Trophoblast cell (in vitro differentiated cells and primary cell): ENCODE data around the gene KBTBD7.

Experiments used
- DNase-seq, 2 donors: peaks; one replicate each; pipeline ENCODE4 v3.0.0-alpha.2; 2016
- H2AFZ ChIP-seq: 2 replicates; pipeline ENCODE4 v1.6.1; 2013; ENCODE audit warnings: low read length, moderate library complexity, mild to moderate bottlenecking; ENCODE audit not compliant: insufficient read depth, poor library complexity
- H2AK5ac ChIP-seq: 2 replicates; pipeline ENCODE4 v1.6.1; 2013; ENCODE audit warnings: mild to moderate bottlenecking, low read length
- H2BK120ac ChIP-seq: 2 replicates; pipeline ENCODE4 v1.6.1; 2013; ENCODE audit warnings: low read length, mild to moderate bottlenecking, moderate library complexity; ENCODE audit not compliant: insufficient read depth, poor library complexity
- H2BK12ac ChIP-seq: 2 replicates; pipeline ENCODE4 v1.6.1; 2013; ENCODE audit warnings: mild to moderate bottlenecking, low read length, moderate library complexity
- H2BK5ac ChIP-seq: 2 replicates; pipeline ENCODE4 v1.6.1; 2013; ENCODE audit warnings: low read length, low read depth, moderate library complexity, mild to moderate bottlenecking; ENCODE audit not compliant: poor library complexity
- H3K14ac ChIP-seq: 2 replicates; pipeline ENCODE4 v1.6.1; 2013; ENCODE audit warnings: mild to moderate bottlenecking, low read length
- H3K18ac ChIP-seq: 2 replicates; pipeline ENCODE4 v1.6.1; 2013; ENCODE audit warnings: mild to moderate bottlenecking, low read length
- H3K23ac ChIP-seq: 2 replicates; pipeline ENCODE4 v1.6.1; 2013; ENCODE audit warnings: low read length
- H3K27ac ChIP-seq: 2 replicates; pipeline ENCODE4 v1.5.1; 2013; ENCODE audit warnings: low read depth, mild to moderate bottlenecking, inconsistent platforms, low read length, moderate library complexity
- H3K27me3 ChIP-seq: 2 replicates; pipeline ENCODE4 v1.6.1; 2013; ENCODE audit warnings: inconsistent platforms, mild to moderate bottlenecking, low read length, moderate library complexity; ENCODE audit not compliant: insufficient read depth
- H3K36me3 ChIP-seq, 2 experiments: 1 replicate in 1 of 2; 2 replicates in 1 of 2; pipeline ENCODE4 v1.6.1; 2013; ENCODE audit warnings: low read length in 2 of 2, mild to moderate bottlenecking in 2 of 2, moderate library complexity in 1 of 2; ENCODE audit not compliant: insufficient read depth in 2 of 2, control insufficient read depth in 1 of 2
- H3K4ac ChIP-seq: 2 replicates; pipeline ENCODE4 v1.6.1; 2013; ENCODE audit warnings: low read depth, mild to moderate bottlenecking, low read length, moderate library complexity
- H3K4me1 ChIP-seq, 2 experiments: 1 replicate in 1 of 2; 2 replicates in 1 of 2; pipeline ENCODE4 v1.6.1; 2013; ENCODE audit warnings: low read length in 2 of 2, mild to moderate bottlenecking in 2 of 2, moderate library complexity in 1 of 2; ENCODE audit not compliant: insufficient read depth in 2 of 2, control insufficient read depth in 1 of 2
- H3K4me2 ChIP-seq: 2 replicates; pipeline ENCODE4 v1.6.1; 2013; ENCODE audit warnings: inconsistent platforms, mild to moderate bottlenecking, low read length, moderate library complexity
- H3K4me3 ChIP-seq: 2 replicates; pipeline ENCODE4 v1.5.1; 2013; ENCODE audit warnings: mild to moderate bottlenecking, low read depth, low read length, inconsistent platforms
- H3K79me1 ChIP-seq: one replicate; pipeline ENCODE4 v1.6.1; 2013; ENCODE audit warnings: low read length
- H3K79me2 ChIP-seq: 2 replicates; pipeline ENCODE4 v1.6.1; 2013; ENCODE audit warnings: low read length, mild to moderate bottlenecking; ENCODE audit not compliant: control insufficient read depth, insufficient read depth, poor library complexity
- H3K9ac ChIP-seq: 2 replicates; pipeline ENCODE4 v1.6.1; 2013; ENCODE audit warnings: mild to moderate bottlenecking, low read length
- H3K9me3 ChIP-seq: 2 replicates; pipeline ENCODE4 v1.6.1; 2013; ENCODE audit warnings: low read depth, mild to moderate bottlenecking, control low read depth, inconsistent platforms, low read length; ENCODE audit not compliant: insufficient read depth
- H4K12ac ChIP-seq: 2 replicates; pipeline ENCODE4 v1.6.1; 2013; ENCODE audit warnings: low read depth, mild to moderate bottlenecking, low read length, moderate library complexity
- H4K8ac ChIP-seq: 2 replicates; pipeline ENCODE4 v1.6.1; 2013; ENCODE audit warnings: low read depth, mild to moderate bottlenecking, low read length, moderate library complexity
- H4K91ac ChIP-seq: one replicate; pipeline ENCODE4 v1.6.1; 2013; ENCODE audit warnings: low read depth, mild to moderate bottlenecking, low read length, moderate library complexity
- WGBS: extraction: QIAGEN DNeasy Blood & Tissue Kit; methylation state at CpG from one replicate; pipeline ENCODE4 v1.1.7; 2013; ENCODE audit warnings: missing lambda C conversion rate; ENCODE audit not compliant: insufficient read length, insufficient coverage; ENCODE audit errors: extremely low coverage; 5-methylcytosine and 5-hydroxymethylcytosine counted together

Gene KBTBD7

GRCh38 chr13:41154042-41154441 lies 40.3 kb downstream of the KBTBD7 start:
- H3K36me3 ChIP-seq = no peaks in the 10 kb centered on the region
- H2AFZ ChIP-seq = no peak overlapping the region
- no peak overlapping the region for H3K4me3 ChIP-seq

DNA sequence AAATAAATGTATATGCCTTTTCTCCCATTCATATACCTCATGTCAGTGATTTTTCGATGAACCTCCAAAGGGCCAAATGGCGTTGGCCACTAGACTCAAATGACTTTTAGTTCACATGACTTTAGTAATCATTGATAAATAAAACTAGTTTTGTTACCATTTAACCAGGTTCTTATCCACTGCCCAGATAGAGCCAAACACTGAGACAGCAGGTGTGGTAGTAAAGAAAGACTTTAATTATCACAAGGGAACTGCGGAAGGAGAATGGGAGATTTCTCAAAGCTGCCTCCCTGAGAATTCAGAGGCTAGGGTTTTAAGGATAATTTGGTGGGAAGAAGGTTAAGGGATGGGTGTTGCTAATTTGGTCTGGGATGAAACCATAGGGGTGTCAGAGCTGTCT lies 42.4 kb downstream of the KBTBD7 start:
- no CpG with 5 or more reads among the region's 3 CpGs for WGBS
- no peak overlapping the region for H2BK12ac ChIP-seq

More at GRCh38 chr13:41154042-41154441, 40.3 kb downstream of the KBTBD7 start:
- Histone ChIP-seq H2AK5ac (no peak overlapping the region), H3K9ac (no peak overlapping the region), H3K23ac (no peak overlapping the region), H3K4ac (no peak overlapping the region), H4K12ac (no peak overlapping the region), H2BK5ac (no peak overlapping the region), H3K14ac (no peak overlapping the region), H3K27ac (no peak overlapping the region), H3K9me3 (peaks cover 6% of the 10 kb centered on the region), H2BK120ac (no peak overlapping the region), H3K27me3 (no peaks in the 10 kb centered on the region), H3K4me1 (no peaks in the 10 kb centered on the region), H4K8ac (no peak overlapping the region), H3K4me2 (no peak overlapping the region), H4K91ac (no peak overlapping the region), H2BK12ac (no peak overlapping the region), H3K79me2 (no peaks in the 10 kb centered on the region), H3K79me1 (no peaks in the 10 kb centered on the region), H3K18ac (no peak overlapping the region)
- no peak for DNase-seq

GRCh38 chr13:41150058-41150457 lies 44.3 kb downstream of the KBTBD7 start:
- H3K4me3 ChIP-seq = no peak overlapping the region
- no peaks in the 10 kb centered on the region for H3K4me1 ChIP-seq
- DNase-seq = peak in 1 of 2 donors; percentile 38
- peaks cover 12% of the 10 kb centered on the region for H3K9me3 ChIP-seq
- no peak overlapping the region for H3K9ac ChIP-seq
- H2BK5ac ChIP-seq = no peak overlapping the region
- H3K36me3 ChIP-seq = no peaks in the 10 kb centered on the region
- no peak overlapping the region for H2AFZ ChIP-seq
- H3K27ac ChIP-seq = no peak overlapping the region
- H3K18ac ChIP-seq = no peak overlapping the region
- H3K79me2 ChIP-seq = no peaks in the 10 kb centered on the region
- WGBS = no CpG with 5 or more reads among the region's 2 CpGs
- H3K23ac ChIP-seq = no peak overlapping the region
- no peaks in the 10 kb centered on the region for H3K79me1 ChIP-seq
- no peak overlapping the region for H2BK120ac ChIP-seq
- H3K4me2 ChIP-seq = no peak overlapping the region
- no peak overlapping the region for H3K14ac ChIP-seq
- H2AK5ac ChIP-seq = no peak overlapping the region
- no peak overlapping the region for H4K8ac ChIP-seq
- H4K91ac ChIP-seq = no peak overlapping the region
- H2BK12ac ChIP-seq = no peak overlapping the region
- no peaks in the 10 kb centered on the region for H3K27me3 ChIP-seq
- no peak overlapping the region for H3K4ac ChIP-seq
- no peak overlapping the region for H4K12ac ChIP-seq

More for the DNA sequence above, 42.4 kb downstream of the KBTBD7 start:
- Histone ChIP-seq H3K27me3 (no peaks in the 10 kb centered on the region), H3K4ac (no peak overlapping the region), H3K4me1 (no peaks in the 10 kb centered on the region), H3K23ac (no peak overlapping the region), H3K79me1 (no peaks in the 10 kb centered on the region), H3K9me3 (peaks cover 10% of the 10 kb centered on the region), H2BK120ac (no peak overlapping the region), H3K36me3 (no peaks in the 10 kb centered on the region), H3K4me3 (no peak overlapping the region), H2AFZ (no peak overlapping the region), H3K27ac (no peak overlapping the region), H3K79me2 (no peaks in the 10 kb centered on the region), H4K12ac (no peak overlapping the region), H3K4me2 (no peak overlapping the region), H2BK5ac (no peak overlapping the region), H4K8ac (no peak overlapping the region), H4K91ac (no peak overlapping the region), H3K9ac (no peak overlapping the region), H3K14ac (no peak overlapping the region), H3K18ac (no peak overlapping the region), H2AK5ac (no peak overlapping the region)
- no peak for DNase-seq

DNA sequence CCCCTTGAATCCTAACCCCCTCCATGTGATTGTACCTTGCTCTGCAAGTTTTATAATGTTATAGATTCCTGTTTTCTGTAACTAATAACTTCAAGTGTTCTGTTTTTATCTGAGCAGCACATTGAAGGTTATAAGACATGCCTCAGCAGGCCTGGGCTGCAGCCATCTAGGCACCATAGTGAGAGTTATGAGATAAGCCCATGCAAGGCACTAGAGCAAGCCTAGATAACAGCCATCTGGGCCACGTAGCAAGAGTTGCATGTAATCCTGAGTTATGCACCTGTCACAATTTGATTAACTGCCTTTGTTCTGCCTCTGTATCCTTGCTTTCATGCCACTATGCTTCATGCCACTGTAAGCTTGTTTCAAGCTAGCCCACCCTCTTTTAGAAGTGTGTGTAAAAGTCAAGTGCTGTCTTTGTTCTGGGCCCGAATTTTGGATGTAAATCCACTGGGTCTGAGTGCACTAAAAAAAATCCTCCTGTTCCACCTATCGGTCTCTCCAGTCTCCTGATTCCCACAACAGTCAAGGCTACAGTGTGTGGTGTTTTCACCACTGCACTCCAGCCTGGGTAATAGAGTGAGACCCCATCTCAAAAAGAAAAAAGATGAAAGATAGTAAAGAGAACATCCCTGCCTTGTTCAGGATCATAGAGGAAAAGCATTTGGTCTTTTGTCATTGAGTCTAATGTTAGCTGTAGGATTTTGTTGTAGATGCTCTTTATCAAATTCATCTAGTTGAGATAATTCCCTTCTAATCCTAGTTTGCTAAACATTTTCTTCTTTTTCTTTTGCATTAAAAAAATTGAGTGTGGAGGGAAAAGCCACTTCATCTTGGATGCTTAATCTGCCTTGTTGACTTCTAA lies 45.7 kb downstream of the KBTBD7 start:
- Histone ChIP-seq H3K79me1 (no peaks in the 10 kb centered on the region), H2AFZ (no peak overlapping the region), H3K23ac (no peak overlapping the region), H2BK5ac (no peak overlapping the region), H3K18ac (no peak overlapping the region), H3K27ac (no peak overlapping the region), H4K12ac (no peak overlapping the region), H3K79me2 (no peaks in the 10 kb centered on the region), H4K91ac (no peak overlapping the region), H3K4me3 (no peak overlapping the region), H4K8ac (no peak overlapping the region), H3K27me3 (no peaks in the 10 kb centered on the region), H2AK5ac (no peak overlapping the region), H3K9me3 (peaks cover 12% of the 10 kb centered on the region), H2BK120ac (no peak overlapping the region), H3K14ac (no peak overlapping the region), H3K4me1 (no peaks in the 10 kb centered on the region), H3K9ac (no peak overlapping the region), H2BK12ac (no peak overlapping the region), H3K36me3 (no peaks in the 10 kb centered on the region), H3K4me2 (no peak overlapping the region), H3K4ac (no peak overlapping the region)
- WGBS = no CpG with 5 or more reads among the region's 3 CpGs
- DNase-seq = no peak
